SK-N-SH (cell line): ENCODE measurements around the gene UBE2C. TPM values are rescaled to one million over a fixed set of nuclear protein-coding genes. Genes with fewer than 3 reads are reported as not detected.

Experiments used
- CTCF ChIA-PET: fragments of 300-600, 350-600 bp; formaldehyde crosslinking; extraction: SDS; loops from one replicate; lab custom pipeline; 2021; lab: Yijun Ruan, JAX
- POLR2A ChIA-PET: fragments of 350-600 bp; sonication (Branson Sonifier 250); formaldehyde crosslinking; extraction: SDS; loops from one replicate; lab custom pipeline; 2020; ENCODE audit warnings: antibody characterized with exemption, inconsistent platforms; lab: Yijun Ruan, JAX
- DNase-seq: peaks from one replicate; pipeline ENCODE4 v3.0.0; 2012
- H2AFZ ChIP-seq: fragments of 200-600 bp; sonication (generic); 2 replicates; pipeline ENCODE4 v1.8.1; 2016; ENCODE audit warnings: antibody characterized with exemption, mild to moderate bottlenecking, low read depth
- H3F3A ChIP-seq: fragments of 200-600 bp; sonication (generic); replicated peaks from 2 replicates; pipeline ENCODE3; 2016; ENCODE audit warnings: antibody characterized with exemption, mild to moderate bottlenecking; ENCODE audit not compliant: insufficient read depth
- H3K27ac ChIP-seq, 2 experiments: fragments of 200-500 bp in 1 of 2; fragments of 200-600 bp in 1 of 2; sonication (Bioruptor generic) in 1 of 2; sonication (generic), shearing (Covaris generic) in 1 of 2; 2 replicates each; pipeline versions ENCODE4 v1.5.1 to v1.6.1; 2014 to 2016; ENCODE audit warnings: low read depth in 2 of 2, inconsistent platforms in 1 of 2, low read length in 1 of 2, mild to moderate bottlenecking in 1 of 2, mixed read lengths in 1 of 2
- H3K27me3 ChIP-seq: fragments of 200-600 bp; sonication (generic), shearing (Covaris generic); 2 replicates; pipeline ENCODE4 v1.6.1; 2016; ENCODE audit warnings: mixed run types; ENCODE audit not compliant: insufficient read depth
- H3K36me3 ChIP-seq, 2 experiments: fragments of 200-500 bp in 1 of 2; fragments of 200-600 bp in 1 of 2; sonication (Bioruptor generic) in 1 of 2; sonication (generic) in 1 of 2; replicated peaks in 1 of 2; 2 replicates each; pipeline versions ENCODE3 to v1.5.1; 2014 to 2016; ENCODE audit warnings: low read length in 1 of 2, mild to moderate bottlenecking in 1 of 2; ENCODE audit not compliant: insufficient read depth in 2 of 2, control insufficient read depth in 1 of 2
- H3K4me1 ChIP-seq, 2 experiments: fragments of 200-500 bp in 1 of 2; fragments of 200-600 bp in 1 of 2; sonication (Bioruptor generic) in 1 of 2; sonication (generic), shearing (Covaris generic) in 1 of 2; 2 replicates each; pipeline versions ENCODE4 v1.5.1 to v1.6.1; 2014 to 2016; ENCODE audit warnings: low read depth in 1 of 2, low read length in 1 of 2, mixed run types in 1 of 2; ENCODE audit not compliant: insufficient read depth in 2 of 2, control insufficient read depth in 1 of 2
- H3K4me2 ChIP-seq: fragments of 200-600 bp; sonication (generic), shearing (Covaris generic); 2 replicates; pipeline ENCODE4 v1.6.1; 2017; ENCODE audit warnings: mixed run types
- H3K4me3 ChIP-seq, 2 experiments: fragments of 200-500 bp in 1 of 2; fragments of 200-600 bp in 1 of 2; sonication (Bioruptor generic) in 1 of 2; sonication (generic), shearing (Covaris generic) in 1 of 2; 2 replicates each; pipeline versions ENCODE4 v1.5.1 to v1.8.1; 2014 to 2016; ENCODE audit warnings: low read depth in 2 of 2, inconsistent platforms in 1 of 2, low read length in 1 of 2, mild to moderate bottlenecking in 1 of 2, mixed read lengths in 1 of 2, moderate library complexity in 1 of 2
- H3K79me2 ChIP-seq: fragments of 200-600 bp; sonication (generic); 2 replicates; pipeline ENCODE4 v1.8.1; 2017; ENCODE audit warnings: mild to moderate bottlenecking; ENCODE audit not compliant: insufficient read depth
- H3K9ac ChIP-seq: fragments of 200-600 bp; sonication (generic); 2 replicates; pipeline ENCODE4 v1.6.1; 2017; ENCODE audit warnings: mixed run types
- H3K9me2 ChIP-seq: fragments of 200-600 bp; sonication (generic); 2 replicates; pipeline ENCODE4 v1.6.1; 2017; ENCODE audit warnings: mixed run types
- H3K9me3 ChIP-seq: fragments of 200-600 bp; sonication (generic); 2 replicates; pipeline ENCODE4 v1.6.1; 2017; ENCODE audit warnings: mixed run types, mild to moderate bottlenecking, moderate library complexity
- H4K20me1 ChIP-seq: fragments of 200-600 bp; sonication (generic); 2 replicates; pipeline ENCODE4 v1.6.1; 2017; ENCODE audit warnings: mild to moderate bottlenecking, mixed run types; ENCODE audit not compliant: insufficient read depth
- EZH2phosphoT487 ChIP-seq: fragments of 200-600 bp; sonication (generic); IDR thresholded peaks from 2 replicates; pipeline ENCODE4 v1.6.1; 2017; ENCODE audit warnings: low read depth, mixed run types, mild to moderate bottlenecking, antibody characterized with exemption, moderate library complexity, borderline replicate concordance
- FOSL2 ChIP-seq: IDR thresholded peaks from 2 replicates; pipeline ENCODE4 v1.4.0; 2012; ENCODE audit warnings: low read depth, mild to moderate bottlenecking, moderate library complexity, borderline replicate concordance
- FOXJ3 ChIP-seq: sonication (generic); formaldehyde crosslinking; IDR thresholded peaks from 2 replicates; pipeline ENCODE4 v1.5.1; 2020; ENCODE audit warnings: mild to moderate bottlenecking, missing genetic modification reagents
- FOXM1 ChIP-seq: IDR thresholded peaks from 2 replicates; pipeline ENCODE4 v1.4.0; 2012; ENCODE audit warnings: low read depth, mild to moderate bottlenecking
- GABPA ChIP-seq: IDR thresholded peaks from 2 replicates; pipeline ENCODE4 v1.4.0; 2012; ENCODE audit warnings: low read depth, mild to moderate bottlenecking
- GATA2 ChIP-seq: sonication (generic); formaldehyde crosslinking; IDR thresholded peaks from 2 replicates; pipeline ENCODE4 v1.5.0; 2020; ENCODE audit warnings: mild to moderate bottlenecking, missing genetic modification reagents
- JUND ChIP-seq: IDR thresholded peaks from 2 replicates; pipeline ENCODE4 v1.4.0; 2012
- MXI1 ChIP-seq: IDR thresholded peaks from 2 replicates; pipeline ENCODE4 v1.6.1; 2012; ENCODE audit warnings: mild to moderate bottlenecking, low read depth, low read length, improper control_type of control experiment
- POLR2AphosphoS5 ChIP-seq: IDR thresholded peaks from 2 replicates; pipeline ENCODE4 v1.6.1; 2012; ENCODE audit warnings: low read depth, low read length
- RAD21 ChIP-seq: IDR thresholded peaks from 2 replicates; pipeline ENCODE4 v1.6.1; 2012; ENCODE audit warnings: mild to moderate bottlenecking, low read length
- RCOR1 ChIP-seq: fragments of 150-350 bp; IDR thresholded peaks from 2 replicates; pipeline ENCODE4 v1.6.1; 2017; ENCODE audit warnings: antibody characterized with exemption, low read length
- REST ChIP-seq: IDR thresholded peaks from 2 replicates; pipeline ENCODE4 v1.6.1; 2012; ENCODE audit warnings: mild to moderate bottlenecking, low read depth, low read length, moderate library complexity
- SIN3A ChIP-seq: IDR thresholded peaks from 2 replicates; pipeline ENCODE4 v1.6.1; 2012; ENCODE audit warnings: low read depth, mild to moderate bottlenecking, low read length, moderate library complexity, borderline replicate concordance
- SMC3 ChIP-seq: IDR thresholded peaks from 2 replicates; pipeline ENCODE4 v1.6.1; 2012; ENCODE audit warnings: low read depth, low read length, improper control_type of control experiment
- TAF1 ChIP-seq: IDR thresholded peaks from 2 replicates; pipeline ENCODE4 v1.6.1; 2012; ENCODE audit warnings: low read depth, mild to moderate bottlenecking, low read length, moderate library complexity, borderline replicate concordance
- TEAD4 ChIP-seq: IDR thresholded peaks from 2 replicates; pipeline ENCODE4 v1.4.0; 2012; ENCODE audit warnings: mild to moderate bottlenecking, borderline replicate concordance; ENCODE audit not compliant: insufficient read depth
- USF1 ChIP-seq: IDR thresholded peaks from 2 replicates; pipeline ENCODE4 v1.4.0; 2012; ENCODE audit warnings: low read depth, borderline replicate concordance
- USF2 ChIP-seq: fragments of 150-350 bp; IDR thresholded peaks from 2 replicates; pipeline ENCODE4 v1.6.1; 2017; ENCODE audit warnings: antibody characterized with exemption, low read length, low read depth, borderline replicate concordance
- YY1 ChIP-seq: IDR thresholded peaks from 2 replicates; pipeline ENCODE4 v1.4.0; 2012; ENCODE audit warnings: low read depth, mild to moderate bottlenecking
- ZBTB33 ChIP-seq: IDR thresholded peaks from 2 replicates; pipeline ENCODE4 v1.4.0; 2012; ENCODE audit warnings: low read depth, borderline replicate concordance
- WGBS: methylation state at CpG from one replicate; pipeline ENCODE4 v1.1.6; 2017; ENCODE audit warnings: low lambda C conversion rate; 5-methylcytosine and 5-hydroxymethylcytosine counted together
- polyA plus RNA-seq, 3 experiments: library from polyadenylated mRNA; depleted of rRNA; stranded (reverse); fragments of >200 nt; gene quantifications; 2 replicates each; pipeline ENCODE4 v1.2.3, GENCODE V29; 2012

UBE2C gene
- polyA plus RNA-seq, 1 of the 3 experiments (the other 2 are of a cell fraction) = 115 TPM

GRCh38 chr20:45827712-45828111, 15.3 kb downstream of the UBE2C start:
- Histone ChIP-seq H3K9me2 (no peaks in the 10 kb centered on the region), H3K36me3 (no peaks in the 10 kb centered on the region), H3K27ac (no peak overlapping the region), H3K9ac (no peak overlapping the region), H3K4me3 (no peak overlapping the region), H3K4me1 (peaks cover under 1 to 9% of the 10 kb centered on the region in 2 experiments; a peak in 3 of 4 replicates), H3F3A (peaks cover 5% of the 10 kb centered on the region), H3K9me3 (no peaks in the 10 kb centered on the region), H2AFZ (no peak overlapping the region), H3K79me2 (no peaks in the 10 kb centered on the region), H3K4me2 (no peak overlapping the region), H3K27me3 (no peaks in the 10 kb centered on the region), H4K20me1 (no peaks in the 10 kb centered on the region)
- TF ChIP-seq ZBTB33 (no peak), USF1 (no peak), GABPA (no peak), POLR2AphosphoS5 (no peak), FOXM1 (no peak), YY1 (no peak), EZH2phosphoT487 (no peak), TEAD4 (no peak), SIN3A (no peak), FOXJ3 (CRISPR knock-in tag) (no peak), SMC3 (no peak), JUND (no peak), RCOR1 (no peak)
- no peak for DNase-seq
- CTCF ChIA-PET = no interaction called here
- 71% methylated on average over 4 of the region's 6 CpGs for WGBS
- POLR2A ChIA-PET = no interaction called here

GRCh38 chr20:45828589-45828988, 16.1 kb downstream of the UBE2C start:
- Histone ChIP-seq H3K27ac (no peak overlapping the region), H4K20me1 (no peaks in the 10 kb centered on the region)

More at GRCh38 chr20:45828589-45828988, 16.1 kb downstream of the UBE2C start:
- ChIA-PET POLR2A (no interaction called here), CTCF (no interaction called here)
- Histone ChIP-seq H3K9me3 (no peaks in the 10 kb centered on the region), H2AFZ (no peak overlapping the region), H3K79me2 (no peaks in the 10 kb centered on the region), H3K9ac (no peak overlapping the region), H3F3A (peaks cover 12% of the 10 kb centered on the region), H3K36me3 (no peaks in the 10 kb centered on the region), H3K4me2 (no peak overlapping the region), H3K9me2 (no peaks in the 10 kb centered on the region), H3K4me1 (peaks cover 7 to 16% of the 10 kb centered on the region in 2 experiments; a peak in 3 of 4 replicates), H3K4me3 (no peak overlapping the region), H3K27me3 (no peaks in the 10 kb centered on the region)
- 81% methylated on average over 2 of the region's 2 CpGs for WGBS
- TF ChIP-seq FOXJ3 (CRISPR knock-in tag) = no peak
- no peak for TF ChIP-seq MXI1
- no peak for TF ChIP-seq USF2
- no peak for TF ChIP-seq USF1
- no peak for TF ChIP-seq GATA2
- no peak for TF ChIP-seq EZH2phosphoT487
- TF ChIP-seq SIN3A = no peak
- TF ChIP-seq REST = no peak
- TF ChIP-seq TAF1 = no peak
- TF ChIP-seq SMC3 = no peak
- TF ChIP-seq FOSL2 = no peak
- TF ChIP-seq RAD21 = no peak
- DNase-seq = no peak
